Measurements from ENCODE around the gene CENPN.

DNA sequence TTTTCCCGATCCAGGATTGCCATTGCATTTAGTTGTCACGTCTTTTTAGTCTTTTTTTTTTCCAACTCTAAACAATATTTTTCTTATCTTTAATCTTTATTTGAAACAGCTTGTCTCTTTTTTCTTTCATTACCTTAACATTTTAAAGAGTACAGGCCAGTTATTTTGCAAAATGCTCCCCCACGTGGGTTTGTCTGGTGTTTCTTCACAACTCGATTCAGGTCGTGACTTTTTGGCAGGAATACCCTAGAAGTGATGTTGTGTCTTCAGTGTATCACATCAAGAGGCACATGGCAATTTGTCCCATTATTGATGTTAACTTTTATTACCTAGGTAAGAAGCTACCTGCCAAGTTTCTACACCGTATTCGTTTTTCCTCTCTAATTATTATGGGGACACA is 18.3 kb upstream of the CENPN start:
- TF ChIP-seq SIN3A (IDR thresholded peaks at IDR 0.05; ENCODE audit: low read depth) (no peak), RAD21 (IDR thresholded peaks at IDR 0.05; ENCODE audit: low read depth) (no peak), SRF (IDR thresholded peaks at IDR 0.05; ENCODE audit: low read depth) (no peak), EZH2 (IDR thresholded peaks at IDR 0.05) (no peak), CTCF (IDR thresholded peaks at IDR 0.05 in 2 of 3, conservative IDR thresholded peaks at IDR 0.05 in 1 of 3; ENCODE audit: borderline replicate concordance in 1 of 3, insufficient read depth in 1 of 3, low read depth in 2 of 3, low read length in 2 of 3) (no peak), POLR2A (IDR thresholded peaks at IDR 0.05; ENCODE audit: borderline replicate concordance, extremely low read depth, insufficient read depth, insufficient read length) (no peak), CEBPB (IDR thresholded peaks at IDR 0.05; ENCODE audit: low read depth) (no peak), REST (IDR thresholded peaks at IDR 0.05; ENCODE audit: low read depth) (no peak), ELF1 (IDR thresholded peaks at IDR 0.05; ENCODE audit: borderline replicate concordance, low read depth) (no peak), SP1 (IDR thresholded peaks at IDR 0.05; ENCODE audit: low read depth) (no peak), POLR2AphosphoS5 (IDR thresholded peaks at IDR 0.05; ENCODE audit: low read depth, low read length) (no peak)
- TF ChIP-seq, protein P1, sequence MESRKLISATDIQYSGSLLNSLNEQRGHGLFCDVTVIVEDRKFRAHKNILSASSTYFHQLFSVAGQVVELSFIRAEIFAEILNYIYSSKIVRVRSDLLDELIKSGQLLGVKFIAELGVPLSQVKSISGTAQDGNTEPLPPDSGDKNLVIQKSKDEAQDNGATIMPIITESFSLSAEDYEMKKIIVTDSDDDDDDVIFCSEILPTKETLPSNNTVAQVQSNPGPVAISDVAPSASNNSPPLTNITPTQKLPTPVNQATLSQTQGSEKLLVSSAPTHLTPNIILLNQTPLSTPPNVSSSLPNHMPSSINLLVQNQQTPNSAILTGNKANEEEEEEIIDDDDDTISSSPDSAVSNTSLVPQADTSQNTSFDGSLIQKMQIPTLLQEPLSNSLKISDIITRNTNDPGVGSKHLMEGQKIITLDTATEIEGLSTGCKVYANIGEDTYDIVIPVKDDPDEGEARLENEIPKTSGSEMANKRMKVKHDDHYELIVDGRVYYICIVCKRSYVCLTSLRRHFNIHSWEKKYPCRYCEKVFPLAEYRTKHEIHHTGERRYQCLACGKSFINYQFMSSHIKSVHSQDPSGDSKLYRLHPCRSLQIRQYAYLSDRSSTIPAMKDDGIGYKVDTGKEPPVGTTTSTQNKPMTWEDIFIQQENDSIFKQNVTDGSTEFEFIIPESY (IDR thresholded peaks at IDR 0.05; ENCODE audit: extremely low read depth, insufficient replicate concordance, low read length) = no peak
- TF ChIP-seq, protein P2, sequence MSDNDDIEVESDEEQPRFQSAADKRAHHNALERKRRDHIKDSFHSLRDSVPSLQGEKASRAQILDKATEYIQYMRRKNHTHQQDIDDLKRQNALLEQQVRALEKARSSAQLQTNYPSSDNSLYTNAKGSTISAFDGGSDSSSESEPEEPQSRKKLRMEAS (IDR thresholded peaks at IDR 0.05) = no peak
